ENCODE results near the gene CCDC92. TPM values are rescaled to one million over a fixed set of nuclear protein-coding genes. Genes with fewer than 3 reads are reported as not detected.

CCDC92 gene
- total and polyA plus RNA-seq, 2 donors (not counting 3 experiments of a cell fraction or from before 2014, with no cell fraction given) = 41.2 to 41.6 TPM

GRCh38 chr12:123936471-123936870, 36.2 kb downstream of the CCDC92 start:
- Histone ChIP-seq H3K27me3 (ENCODE audit: control insufficient read depth in 2 of 2, insufficient read depth in 2 of 2, low read length in 2 of 2) (no peaks in the 10 kb centered on the region), H3K4me2 (ENCODE audit: insufficient read depth, low read length) (no peak overlapping the region), H3K4me1 (ENCODE audit: control insufficient read depth, extremely low read depth, insufficient read depth, low read length) (no peaks in the 10 kb centered on the region), H3K79me2 (ENCODE audit: control insufficient read depth, insufficient read depth, low read length) (no peaks in the 10 kb centered on the region), H3K9me3 (replicated peaks; ENCODE audit: control insufficient read depth, insufficient read depth, low read length) (no peaks in the 10 kb centered on the region), H3K36me3 (ENCODE audit: control insufficient read depth in 2 of 2, extremely low read depth in 1 of 2, insufficient read depth in 2 of 2, low read length in 2 of 2) (peaks cover 2 to 7% of the 10 kb centered on the region in 2 experiments), H4K20me1 (replicated peaks; ENCODE audit: control insufficient read depth, extremely low read depth, insufficient read depth, low read length) (no peaks in the 10 kb centered on the region), H3K4me3 (replicated peaks in 1 of 3; ENCODE audit: insufficient read depth in 1 of 3, low read depth in 1 of 3, low read length in 3 of 3) (no peak overlapping the region), H3K27ac (ENCODE audit: insufficient read depth, low read depth, low read length) (no peak overlapping the region), H3K9ac (replicated peaks; ENCODE audit: extremely low read depth, insufficient read depth, low read length) (no peak overlapping the region), H2AFZ (ENCODE audit: low read depth, low read length) (no peak overlapping the region), H3K9me1 (replicated peaks; ENCODE audit: control insufficient read depth, extremely low read depth, insufficient read depth, low read length) (no peaks in the 10 kb centered on the region)
- no peak for DNase-seq (ENCODE audit: low read depth, low spot score)
- dilution Hi-C loops (cut with MboI; ENCODE audit: extremely low pct_ligation_motif_present, low sequenced_read_pairs) = no loop called here
- TSS peak; percentile 69 for BruUV-seq (replicated peaks)
- intact Hi-C loops (cut with micrococcal nuclease) = no loop called here
- CTCF ChIA-PET = no interaction called here
- POLR2A ChIA-PET = no interaction called here
- FAIRE-seq = no peak
- TF ChIP-seq MAX (IDR thresholded peaks at IDR 0.05; ENCODE audit: insufficient read depth, insufficient read length) (no peak), POLR2AphosphoS5 (IDR thresholded peaks at IDR 0.05; ENCODE audit: insufficient read depth, low read depth, low read length) (no peak), POLR2A (IDR thresholded peaks at IDR 0.05; ENCODE audit: low read depth, low read length) (no peak), JUN (IDR thresholded peaks at IDR 0.05; ENCODE audit: borderline replicate concordance, insufficient read depth, insufficient read length, low read depth) (no peak), GATA2 (IDR thresholded peaks at IDR 0.05; ENCODE audit: insufficient read depth, insufficient read length, low read depth, low read length) (no peak), MYC (IDR thresholded peaks at IDR 0.05; ENCODE audit: low read depth, low read length) (no peak), CTCF (IDR thresholded peaks at IDR 0.05; ENCODE audit: extremely low read depth in 1 of 2, insufficient read depth in 1 of 2, low read depth in 1 of 2, low read length in 2 of 2) (no peak), EZH2 (IDR thresholded peaks at IDR 0.05; ENCODE audit: borderline replicate concordance, low read depth, low read length, severe bottlenecking) (no peak), FOS (IDR thresholded peaks at IDR 0.05; ENCODE audit: borderline replicate concordance, insufficient read depth, low read length) (no peak)
